Activated CD8-positive, alpha-beta memory T cell treated with anti-CD3 and anti-CD28 coated beads for 4 hours (primary cell): Measurements from ENCODE around the gene GAL3ST2.
"Not testable (repeated sequence)": the region's sequence is repeated elsewhere in the genome, so short reads cannot be mapped to it uniquely, and the experiment has no call there.

Source experiments
- DNase-seq, 2 donors: peaks; one replicate each; pipeline ENCODE4 v3.0.0-alpha.2; 2020; ENCODE audit warnings: low read depth in 2 of 2

GAL3ST2 gene

GRCh38 chr2:241819947-241820624, 43.5 kb downstream of the GAL3ST2 start:
- not testable (repeated sequence) for DNase-seq

- no peak for DNase-seq
Observed at GRCh38 chr2:241820625-241821384, 44.2 kb downstream of the GAL3ST2 start.

GRCh38 chr2:241821460-241822263, 45.0 kb downstream of the GAL3ST2 start:
- DNase-seq: no peak

DNA sequence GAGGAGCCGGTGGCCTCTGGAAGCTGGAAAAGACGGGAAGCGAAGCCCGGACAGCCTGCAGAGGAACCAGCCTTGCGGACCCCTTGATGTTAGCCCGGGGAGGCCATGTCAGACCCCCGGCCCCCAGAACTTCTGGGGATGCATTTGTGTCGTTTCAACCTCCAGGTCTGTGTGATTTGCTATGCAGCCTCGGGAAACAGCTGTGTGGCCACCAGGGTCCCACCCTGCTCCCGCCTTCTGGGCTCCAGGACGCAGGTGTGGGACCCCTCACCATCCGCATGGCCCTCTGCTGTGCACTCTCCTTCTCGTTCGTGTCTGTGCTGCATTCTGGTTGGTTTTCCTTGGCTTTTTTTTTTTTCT, 45.6 kb downstream of the GAL3ST2 start:
- no peak for DNase-seq

GRCh38 chr2:241823531-241824437, 47.2 kb downstream of the GAL3ST2 start:
- DNase-seq: not testable (repeated sequence)

GRCh38 chr2:241827394-241827793, 50.8 kb downstream of the GAL3ST2 start:
- DNase-seq: no peak

DNA sequence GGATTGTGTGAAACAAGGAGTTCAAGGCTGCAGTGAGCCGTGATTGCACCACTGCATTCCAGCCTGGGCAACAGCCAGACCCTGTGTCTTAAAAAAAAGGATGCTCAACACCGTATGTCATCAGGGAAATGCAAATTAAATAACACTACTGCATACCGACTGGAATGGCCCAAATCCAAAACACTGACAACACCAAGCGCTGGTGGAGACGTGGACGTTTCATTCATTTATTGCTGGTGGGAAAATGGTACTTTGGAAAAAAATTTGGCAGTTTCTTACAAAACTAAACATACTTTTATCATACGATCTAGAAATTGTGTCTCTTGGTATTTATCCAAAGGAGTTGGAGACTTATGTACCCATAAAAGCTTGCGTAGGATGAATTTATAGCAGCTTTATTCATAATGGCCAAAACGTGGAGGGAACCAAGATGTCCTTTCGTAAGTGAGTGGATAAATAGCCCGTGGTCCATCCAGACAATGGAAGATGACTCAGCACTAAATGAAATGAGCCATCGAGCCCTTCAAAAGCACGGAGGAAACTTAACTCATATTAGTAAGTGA, 56.6 kb downstream of the GAL3ST2 start:
- DNase-seq: no peak

DNA sequence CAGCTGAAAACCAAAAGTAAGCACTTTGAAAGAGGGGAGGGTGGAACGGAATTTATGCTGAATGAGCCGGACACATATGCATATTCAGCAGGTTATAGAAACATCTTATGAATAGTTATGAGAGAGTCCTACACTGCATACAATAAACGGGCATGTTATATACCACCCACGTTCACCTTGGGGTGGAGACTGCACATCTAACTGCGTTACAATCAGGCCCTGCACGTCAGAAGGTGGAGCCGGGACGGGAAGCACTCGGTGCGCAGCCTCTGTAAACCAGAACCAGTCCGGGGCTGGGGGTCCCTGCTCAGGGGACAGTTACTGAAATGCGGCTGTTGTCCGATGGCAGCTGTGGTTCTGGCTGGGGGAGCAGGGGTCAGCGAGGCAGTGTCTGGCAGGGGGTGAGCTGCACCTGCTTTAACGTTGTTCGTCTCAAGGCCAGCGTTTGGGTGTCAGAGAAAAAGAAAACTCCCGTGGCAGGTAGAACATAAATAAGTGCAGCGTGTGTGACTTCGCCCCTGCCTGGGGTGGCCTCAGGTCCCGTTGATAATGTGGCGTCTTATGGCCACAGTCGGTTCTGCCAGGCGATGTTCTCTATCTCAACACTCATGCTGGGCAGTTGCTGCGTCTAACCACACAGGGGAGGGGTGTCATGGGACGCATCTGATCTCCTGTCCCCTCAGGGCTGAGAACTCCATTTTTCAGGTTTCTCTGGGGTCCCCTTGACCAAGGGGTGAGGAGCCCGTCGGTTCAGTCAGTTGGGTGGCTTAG, 57.3 kb downstream of the GAL3ST2 start:
- DNase-seq: not testable (repeated sequence)

- no peak for DNase-seq
Observed at GRCh38 chr2:241834527-241835210, 58.0 kb downstream of the GAL3ST2 start.

- DNase-seq: no peak
Observed at GRCh38 chr2:241835611-241836010, 59.0 kb downstream of the GAL3ST2 start.

DNA sequence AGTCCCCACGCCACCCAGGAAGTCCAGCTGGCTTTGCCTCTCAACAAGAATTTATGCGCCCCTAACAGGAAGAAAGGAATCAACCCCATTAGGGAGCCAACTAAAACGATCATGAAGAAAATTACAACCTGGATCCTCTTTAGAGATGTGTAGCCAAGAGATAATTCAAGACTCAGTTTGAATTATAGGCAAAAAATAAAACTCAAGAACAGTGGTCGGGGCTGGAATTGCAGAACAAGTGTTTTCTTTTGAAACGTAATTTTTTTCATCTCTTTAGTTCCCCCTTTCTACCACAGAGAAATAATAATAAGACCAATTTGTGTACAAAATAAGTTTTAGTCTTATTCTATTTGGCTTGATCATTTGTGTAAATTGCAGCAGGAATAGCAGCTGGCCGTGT, 59.7 kb downstream of the GAL3ST2 start:
- DNase-seq: no peak

DNA sequence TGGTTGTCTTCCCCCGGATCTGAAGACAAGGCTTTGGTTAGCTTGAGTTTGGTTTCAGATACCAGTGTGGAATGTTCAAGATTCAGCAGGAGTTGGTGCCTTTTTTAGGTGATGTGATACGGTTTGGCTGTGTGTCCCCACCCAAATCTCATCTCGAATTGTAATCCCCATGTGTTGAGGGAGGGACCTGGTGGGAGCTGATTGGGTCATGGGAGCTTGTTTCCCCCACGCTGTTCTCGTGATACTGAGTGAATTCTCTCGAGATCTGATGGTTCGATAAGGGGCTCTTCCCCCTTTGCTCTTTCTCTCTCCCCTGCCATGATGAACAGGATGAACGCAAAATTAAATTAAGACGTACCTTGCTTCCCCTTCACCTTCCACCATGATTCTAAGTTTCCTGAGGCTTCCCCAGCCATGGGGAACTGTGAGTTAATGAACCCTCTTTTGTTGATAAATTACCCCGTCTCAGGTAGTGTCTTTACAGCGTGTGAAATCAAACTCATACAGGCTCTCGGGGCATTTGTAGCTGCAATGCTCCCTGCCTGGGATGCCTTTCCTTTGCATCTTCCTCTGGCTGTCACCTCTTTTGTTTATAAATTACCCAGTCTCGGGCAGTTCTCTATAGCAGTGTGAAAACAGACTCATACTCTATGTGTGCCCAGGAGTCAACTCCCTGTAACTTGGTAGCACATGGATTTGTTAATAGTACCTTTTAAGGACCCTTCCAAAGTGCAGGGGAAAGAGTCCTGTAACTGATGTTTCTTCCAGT, 60.8 kb downstream of the GAL3ST2 start:
- no peak for DNase-seq

- DNase-seq: no peak
Observed at GRCh38 chr2:241841181-241842066, 64.8 kb downstream of the GAL3ST2 start.

DNA sequence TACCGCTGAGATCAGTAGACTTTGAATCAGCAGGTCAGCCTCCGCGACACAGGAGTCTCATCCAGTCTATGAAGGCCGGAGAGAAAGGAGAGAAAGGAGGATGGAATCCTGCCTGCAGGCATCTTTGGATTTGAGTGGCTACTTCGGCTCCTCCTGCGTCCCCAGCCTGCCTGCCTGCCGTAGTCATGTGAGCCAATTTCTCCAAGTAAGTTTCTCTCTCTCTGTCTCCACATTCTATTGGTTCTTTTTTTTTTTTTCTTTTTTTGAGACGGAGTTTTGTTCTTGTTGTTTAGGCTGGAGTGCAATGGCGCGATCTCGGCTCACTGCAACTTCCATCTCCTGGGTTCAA, 65.4 kb downstream of the GAL3ST2 start:
- no peak for DNase-seq

DNA sequence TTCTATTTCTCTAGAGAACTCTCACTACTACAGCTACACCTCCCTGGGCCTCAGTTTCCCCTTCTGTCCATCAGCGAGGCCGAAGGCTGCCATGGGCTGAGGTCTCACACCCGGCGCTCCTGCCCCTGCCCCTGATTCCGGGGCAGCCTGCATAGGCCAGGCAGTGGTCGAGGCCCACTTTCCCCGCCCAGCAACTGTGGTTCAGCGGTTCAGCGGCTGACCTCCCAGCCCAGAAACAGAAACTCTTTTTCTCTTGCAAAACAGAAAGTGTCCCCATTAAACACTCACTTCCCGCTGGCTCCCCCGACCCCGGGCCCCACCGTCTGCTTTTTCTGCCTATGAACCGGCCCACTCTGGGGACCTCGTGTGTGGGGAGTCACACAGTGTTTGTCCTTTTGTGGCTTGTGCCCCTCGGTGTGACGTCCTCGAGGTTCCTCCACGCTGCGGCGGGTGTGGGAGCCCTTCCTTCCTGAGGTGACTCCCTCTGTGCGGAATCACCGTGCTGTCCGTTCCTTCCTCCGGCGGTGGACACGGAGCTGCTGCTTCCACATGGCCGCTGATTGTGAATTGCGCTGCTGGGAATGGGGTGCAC, 66.1 kb downstream of the GAL3ST2 start:
- peak; percentile 37 to 45 for DNase-seq

- no peak for DNase-seq
Observed at GRCh38 chr2:241843321-241844065, 66.9 kb downstream of the GAL3ST2 start.
